Testis (tissue), 3 donors: ENCODE measurements around the gene COL13A1. TPM values are rescaled to one million over a fixed set of nuclear protein-coding genes. Genes with fewer than 3 reads are reported as not detected.

Experiments used
- DNase-seq: peaks from one replicate; pipeline ENCODE4 v3.0.0-alpha.2; 2019
- H3K27ac ChIP-seq, 2 donors: fragments of 200-600 bp; sonication (generic); one replicate each; pipeline ENCODE4 v1.5.1; 2019
- H3K27me3 ChIP-seq: fragments of 200-600 bp; sonication (generic); one replicate; pipeline ENCODE4 v1.5.1; 2019
- H3K36me3 ChIP-seq: fragments of 200-600 bp; sonication (generic); one replicate; pipeline ENCODE4 v1.5.1; 2017; ENCODE audit warnings: low read depth; ENCODE audit errors: missing control alignments
- H3K4me1 ChIP-seq: fragments of 200-600 bp; sonication (generic); one replicate; pipeline ENCODE4 v1.5.1; 2019
- H3K4me3 ChIP-seq, 2 donors: fragments of 200-600 bp; sonication (generic); one replicate each; pipeline ENCODE4 v1.5.1; 2017 to 2019
- H3K9me3 ChIP-seq: fragments of 200-600 bp; sonication (generic); one replicate; pipeline ENCODE4 v1.5.1; 2017
- POLR2A ChIP-seq: fragments of 450-650 bp; IDR thresholded peaks from one replicate; pipeline ENCODE4 v1.6.1; 2017; ENCODE audit warnings: antibody characterized with exemption, mild to moderate bottlenecking, moderate library complexity
- WGBS, 2 donors: methylation state at CpG; one replicate each; pipeline ENCODE4 v1.1.5; 2018; 5-methylcytosine and 5-hydroxymethylcytosine counted together
- intact Hi-C: fragments of 100-400 bp; cut with DNase I; formaldehyde crosslinking; loops from one replicate; pipeline ENCODE4 v1.15.1; 2023; ENCODE audit warnings: low total_unique reads
- polyA plus RNA-seq: library from polyadenylated mRNA; stranded (reverse); fragments of 350-450 nt; fragmentation: Illumina TruSeq; extraction: RNeasy Lipid Tissue Mini Kit (QIAGEN cat#74804); gene quantifications from one replicate; pipeline ENCODE4 v1.2.3, GENCODE V29; 2014; ENCODE audit warnings: low read depth, low replicate concordance; ENCODE audit not compliant: insufficient read depth
- total RNA-seq, 2 donors: library from RNA; depleted of rRNA; stranded (reverse); fragments of >200 nt; gene quantifications; one replicate each; pipeline ENCODE4 v1.2.3, GENCODE V29; 2016
- TF ChIP-seq, protein P1 (sequence below), 3 experiments: fragments of 450-650 bp in 2 of 3; fragments of 200-600 bp in 1 of 3; sonication (generic) in 1 of 3; IDR thresholded peaks; one replicate each; pipeline ENCODE4 v1.5.1; 2016 to 2019; ENCODE audit warnings: antibody characterized with exemption in 3 of 3, mild to moderate bottlenecking in 2 of 3, moderate library complexity in 1 of 3

The COL13A1 gene
- total and polyA plus RNA-seq, 3 donors from 2014 or later = 0.94 to 2.5 (median 1.5) TPM

DNA sequence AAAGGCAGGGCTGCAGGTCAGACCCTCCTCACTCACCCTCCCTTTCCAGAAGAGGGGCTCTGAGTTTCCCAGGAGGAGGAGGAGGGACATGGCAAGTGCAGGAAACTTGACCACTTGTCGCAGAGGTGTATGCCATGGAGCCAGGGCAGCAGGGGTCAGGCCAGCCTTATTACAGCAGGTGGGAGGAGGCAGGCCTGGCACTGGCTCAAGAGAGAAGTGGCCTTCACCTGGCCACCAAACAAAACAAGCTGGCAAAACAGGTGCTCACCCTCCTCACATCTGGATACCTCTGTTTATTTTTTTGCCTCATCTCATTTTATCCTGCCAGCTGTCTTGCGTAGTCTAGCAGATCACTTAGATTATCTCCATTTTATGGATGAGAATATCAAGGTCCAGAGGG is 12.5 kb downstream of the COL13A1 start:
- no peaks in the 10 kb centered on the region for H3K27me3 ChIP-seq
- H3K9me3 ChIP-seq = no peaks in the 10 kb centered on the region
- WGBS, 2 donors = 85 to 90% methylated on average over 2 of the region's 2 CpGs
- H3K4me1 ChIP-seq = no peaks in the 10 kb centered on the region
- TF ChIP-seq POLR2A = no peak
- TF ChIP-seq, protein P1, sequence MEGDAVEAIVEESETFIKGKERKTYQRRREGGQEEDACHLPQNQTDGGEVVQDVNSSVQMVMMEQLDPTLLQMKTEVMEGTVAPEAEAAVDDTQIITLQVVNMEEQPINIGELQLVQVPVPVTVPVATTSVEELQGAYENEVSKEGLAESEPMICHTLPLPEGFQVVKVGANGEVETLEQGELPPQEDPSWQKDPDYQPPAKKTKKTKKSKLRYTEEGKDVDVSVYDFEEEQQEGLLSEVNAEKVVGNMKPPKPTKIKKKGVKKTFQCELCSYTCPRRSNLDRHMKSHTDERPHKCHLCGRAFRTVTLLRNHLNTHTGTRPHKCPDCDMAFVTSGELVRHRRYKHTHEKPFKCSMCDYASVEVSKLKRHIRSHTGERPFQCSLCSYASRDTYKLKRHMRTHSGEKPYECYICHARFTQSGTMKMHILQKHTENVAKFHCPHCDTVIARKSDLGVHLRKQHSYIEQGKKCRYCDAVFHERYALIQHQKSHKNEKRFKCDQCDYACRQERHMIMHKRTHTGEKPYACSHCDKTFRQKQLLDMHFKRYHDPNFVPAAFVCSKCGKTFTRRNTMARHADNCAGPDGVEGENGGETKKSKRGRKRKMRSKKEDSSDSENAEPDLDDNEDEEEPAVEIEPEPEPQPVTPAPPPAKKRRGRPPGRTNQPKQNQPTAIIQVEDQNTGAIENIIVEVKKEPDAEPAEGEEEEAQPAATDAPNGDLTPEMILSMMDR (IDR thresholded peaks at IDR 0.05) = no peak
- H3K27ac ChIP-seq = no peak overlapping the region
- intact Hi-C loops = no loop called here
- H3K4me3 ChIP-seq = no peak overlapping the region
- no peaks in the 10 kb centered on the region for H3K36me3 ChIP-seq
- DNase-seq = no peak

DNA sequence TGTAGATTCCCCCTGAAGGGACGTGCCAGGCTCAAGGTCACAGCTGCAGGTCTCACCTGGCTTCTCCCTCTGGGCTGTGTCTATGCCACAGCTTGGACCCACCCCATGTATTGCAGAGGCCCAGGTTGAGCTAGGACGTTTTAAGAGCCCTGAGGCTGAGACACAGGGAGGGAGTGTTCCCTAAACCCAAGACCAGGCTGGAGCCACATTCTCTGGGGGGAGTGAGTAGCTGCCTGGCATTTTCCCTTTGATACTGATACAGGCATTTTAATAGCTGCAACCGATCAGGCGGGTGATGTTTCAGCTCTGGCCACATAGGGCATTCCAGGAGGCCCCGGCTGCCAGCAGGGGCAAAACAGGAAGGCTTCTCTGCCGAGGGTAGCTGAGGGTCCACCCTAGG is 13.4 kb downstream of the COL13A1 start:
- Histone ChIP-seq H3K4me1 (no peaks in the 10 kb centered on the region), H3K36me3 (no peaks in the 10 kb centered on the region), H3K9me3 (no peaks in the 10 kb centered on the region), H3K4me3 (no peak overlapping the region), H3K27ac (no peak overlapping the region), H3K27me3 (no peaks in the 10 kb centered on the region)
- TF ChIP-seq, protein P1 (IDR thresholded peaks at IDR 0.05) = no peak
- TF ChIP-seq POLR2A = no peak
- no peak for DNase-seq
- intact Hi-C loops = no loop called here
- WGBS, 2 donors = 81 to 90% methylated on average over 4 to 6 of the region's 6 CpGs

DNA sequence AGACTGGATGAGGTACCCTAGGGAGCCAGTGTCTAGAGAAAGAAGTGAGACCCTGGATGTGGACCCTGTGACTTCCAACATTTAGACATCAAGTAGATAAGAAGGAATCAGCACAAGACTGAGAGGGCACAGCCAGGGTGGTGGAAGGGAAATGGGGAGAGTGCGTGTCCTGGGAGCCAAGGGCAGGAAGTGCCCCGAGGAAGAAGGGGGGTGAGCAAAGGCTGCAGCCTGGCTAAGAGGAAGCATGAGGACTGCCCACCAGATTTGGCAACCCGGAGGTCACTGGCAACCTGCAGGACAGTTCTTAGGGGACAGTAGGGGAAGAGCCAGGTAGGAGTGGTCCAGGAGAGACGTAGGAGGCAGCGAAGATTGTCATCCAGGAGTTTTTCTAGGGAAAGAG is 14.8 kb downstream of the COL13A1 start:
- no peak overlapping the region for H3K27ac ChIP-seq
- H3K36me3 ChIP-seq = no peaks in the 10 kb centered on the region
- H3K4me3 ChIP-seq = no peak overlapping the region
- H3K27me3 ChIP-seq = no peaks in the 10 kb centered on the region
- intact Hi-C loops = no loop called here
- H3K4me1 ChIP-seq = no peaks in the 10 kb centered on the region
- TF ChIP-seq, protein P1 (IDR thresholded peaks at IDR 0.05) = no peak
- no peak for TF ChIP-seq POLR2A
- H3K9me3 ChIP-seq = no peaks in the 10 kb centered on the region
- DNase-seq = no peak
- 80 to 81% methylated on average over 5 of the region's 5 CpGs for WGBS, 2 donors

DNA sequence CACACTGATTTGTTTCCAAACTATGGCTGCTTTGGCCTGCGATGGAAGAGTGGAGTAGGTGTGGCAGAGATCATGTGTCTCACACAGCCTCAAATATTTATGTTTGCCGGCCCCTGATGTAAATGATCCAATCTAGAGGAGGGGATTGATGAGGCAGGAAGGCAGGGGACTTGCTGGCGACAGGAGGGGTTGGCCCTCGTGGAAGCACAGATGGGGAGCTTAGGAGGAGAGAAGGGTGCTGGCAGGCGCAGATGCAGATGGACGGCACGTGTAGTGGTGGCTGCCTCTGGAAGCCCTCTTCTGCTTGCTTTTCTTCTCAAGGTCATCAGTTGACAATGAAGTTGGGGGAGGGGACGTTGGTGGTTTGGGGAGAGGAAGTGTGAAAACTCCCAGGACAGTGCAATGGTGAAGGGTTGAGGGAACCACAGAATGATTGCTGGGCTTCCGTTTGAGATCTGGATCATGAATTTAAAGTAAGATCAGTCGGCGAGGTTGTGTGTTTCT is 15.4 kb downstream of the COL13A1 start:
- Histone ChIP-seq H3K4me1 (no peaks in the 10 kb centered on the region), H3K27me3 (no peaks in the 10 kb centered on the region), H3K9me3 (no peaks in the 10 kb centered on the region), H3K27ac (no peak overlapping the region), H3K36me3 (no peaks in the 10 kb centered on the region), H3K4me3 (no peak overlapping the region)
- TF ChIP-seq, protein P1 (IDR thresholded peaks at IDR 0.05) = no peak
- no peak for TF ChIP-seq POLR2A
- WGBS, 2 donors = 68 to 71% methylated on average over 11 of the region's 11 CpGs
- intact Hi-C loops = no loop called here
- no peak for DNase-seq

DNA sequence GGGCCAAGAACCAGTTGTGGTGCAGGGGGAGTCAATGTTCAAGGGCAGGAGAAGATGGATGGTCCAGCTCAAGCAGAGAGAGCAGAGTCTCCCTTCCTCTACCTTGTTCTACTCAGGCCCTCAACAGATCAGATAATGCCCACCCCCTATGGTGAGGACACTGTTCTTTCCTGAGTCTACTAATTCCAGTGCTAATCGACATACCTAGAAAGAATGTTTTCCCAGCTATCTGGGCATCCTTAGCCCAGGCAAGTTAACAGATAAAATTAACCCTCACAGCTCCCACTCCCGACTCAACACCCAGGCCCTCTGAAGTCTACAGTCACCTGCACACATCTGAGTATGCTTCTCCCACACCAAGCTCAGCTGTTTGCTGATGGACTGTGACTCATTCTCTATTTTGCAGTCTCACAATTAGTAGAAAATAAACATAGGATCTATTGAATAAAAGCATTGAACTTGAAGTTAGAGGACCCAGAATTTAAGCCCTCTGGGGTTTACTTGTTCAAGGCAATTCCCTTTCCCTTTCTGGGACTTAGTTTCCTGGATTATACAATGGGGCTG is 17.1 kb downstream of the COL13A1 start:
- no peaks in the 10 kb centered on the region for H3K4me1 ChIP-seq
- no peak overlapping the region for H3K4me3 ChIP-seq
- H3K9me3 ChIP-seq = no peaks in the 10 kb centered on the region
- WGBS, 2 donors = 87 to 97% methylated on average over 2 of the region's 2 CpGs
- H3K27me3 ChIP-seq = no peaks in the 10 kb centered on the region
- intact Hi-C loops = no loop called here
- TF ChIP-seq, protein P1 (IDR thresholded peaks at IDR 0.05) = no peak
- no peak for TF ChIP-seq POLR2A
- DNase-seq = no peak
- no peaks in the 10 kb centered on the region for H3K36me3 ChIP-seq
- H3K27ac ChIP-seq = no peak overlapping the region
